Measurements from ENCODE around the gene AJM1. TPM values are rescaled to one million over a fixed set of nuclear protein-coding genes. Genes with fewer than 3 reads are reported as not detected.
"Not testable (repeated sequence)": the region's sequence is repeated elsewhere in the genome, so short reads cannot be mapped to it uniquely, and the experiment has no call there.

Gene AJM1
- total RNA-seq, 4 donors from 2014 or later = 1.4 to 2.9 (median 1.6) TPM

DNA sequence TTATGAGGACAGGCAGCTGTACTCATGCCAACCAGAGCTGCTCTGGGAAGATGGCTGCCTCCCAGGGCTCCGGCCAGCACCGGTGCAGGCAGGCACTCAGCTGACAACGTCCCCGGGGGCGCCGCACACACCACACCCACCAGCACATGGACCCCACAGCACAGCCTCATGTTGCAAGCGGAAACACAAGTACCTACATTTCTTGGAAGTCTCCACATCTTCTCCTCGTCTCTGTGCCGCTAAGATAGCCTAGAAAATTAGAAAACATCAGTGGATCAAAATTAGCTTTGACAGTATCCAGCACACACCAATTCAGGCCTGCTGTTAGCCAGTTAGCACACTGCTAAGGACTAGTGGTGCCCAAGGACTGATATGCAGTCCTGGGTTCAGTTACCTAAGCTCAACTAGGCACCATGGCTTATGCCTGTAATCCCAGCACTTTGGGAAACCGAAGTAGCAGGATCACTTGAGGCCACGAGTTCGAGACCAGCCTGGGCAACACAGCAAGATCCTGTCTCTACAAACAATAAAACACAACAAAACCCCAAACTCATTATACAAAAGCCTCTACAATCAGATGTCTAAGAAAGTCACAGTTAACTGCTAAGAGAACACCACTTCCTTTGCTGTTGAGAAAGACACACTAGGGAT lies 21.5 kb downstream of the AJM1 start:
- no peak for DNase-seq (ENCODE audit: low spot score in 2 of 2)
- intact Hi-C loops (cut with DNase I; ENCODE audit: low total_unique reads) = no loop called here

DNA sequence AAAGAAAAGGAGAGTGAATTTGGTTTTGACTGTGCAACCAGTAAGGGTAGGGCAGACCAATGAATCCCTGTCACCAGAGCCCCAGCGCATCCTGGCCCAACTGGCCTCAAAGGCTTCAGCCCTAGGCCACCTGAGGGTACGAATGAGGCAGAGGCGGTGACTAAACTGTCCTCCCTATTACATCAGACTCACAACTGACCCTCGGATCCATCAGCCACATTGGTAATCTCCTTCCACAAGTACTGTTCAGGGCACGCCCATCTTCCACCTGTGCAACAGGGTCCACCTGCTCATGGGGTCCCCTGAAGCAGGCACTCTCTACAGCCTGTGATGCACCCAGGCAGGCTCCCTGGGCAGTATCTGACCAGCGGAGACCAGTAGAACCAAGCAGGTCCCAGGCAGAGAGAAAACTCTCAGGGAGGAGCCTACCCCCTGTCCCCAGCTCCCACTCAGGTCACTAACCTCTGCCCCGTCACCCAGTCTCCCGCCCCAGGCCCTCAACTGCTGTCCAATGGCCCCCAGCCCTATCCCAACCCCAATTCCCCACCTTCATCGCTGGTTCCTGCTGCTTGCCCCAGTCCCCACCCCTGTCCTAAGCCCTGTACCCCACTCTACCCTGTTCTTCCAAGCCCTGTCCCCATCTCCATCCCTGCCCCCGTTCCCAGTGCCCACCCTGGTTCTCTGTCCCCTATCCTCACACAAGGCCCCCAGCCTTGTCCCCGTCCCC lies 22.9 kb downstream of the AJM1 start:
- TF ChIP-seq CTCF (IDR thresholded peaks at IDR 0.05) (no peak), POLR2A (IDR thresholded peaks at IDR 0.05) (no peak)
- WGBS, 2 donors = 61 to 63% methylated on average over 11 of the region's 11 CpGs

More for the DNA sequence above, 21.5 kb downstream of the AJM1 start:
- WGBS, 2 donors = 86 to 91% methylated on average over 12 of the region's 12 CpGs
- TF ChIP-seq CTCF (IDR thresholded peaks at IDR 0.05) = no peak
- TF ChIP-seq POLR2A (IDR thresholded peaks at IDR 0.05) = no peak
- H3K4me3 ChIP-seq (ENCODE audit: low read depth, poor library complexity, severe bottlenecking) = no peak overlapping the region

GRCh38 chr9:136865768-136866103 lies 23.5 kb downstream of the AJM1 start:
- intact Hi-C loops (cut with DNase I; ENCODE audit: low total_unique reads) = no loop called here
- TF ChIP-seq CTCF (IDR thresholded peaks at IDR 0.05) (no peak), POLR2A (IDR thresholded peaks at IDR 0.05) (no peak)
- WGBS, 2 donors = 0 to 2% methylated on average over 6 to 16 of the region's 20 CpGs
- no peak for DNase-seq (ENCODE audit: low spot score in 2 of 2)
- H3K4me3 ChIP-seq (ENCODE audit: low read depth, poor library complexity, severe bottlenecking) = peak overlapping the region; percentile 90

More for the DNA sequence above, 22.9 kb downstream of the AJM1 start:
- intact Hi-C loops (cut with DNase I; ENCODE audit: low total_unique reads) = no loop called here
- peak in 1 of 2 donors; percentile 85 for DNase-seq (ENCODE audit: low spot score in 2 of 2)
- peak overlapping the region; percentile 90 for H3K4me3 ChIP-seq (ENCODE audit: low read depth, poor library complexity, severe bottlenecking)

DNA sequence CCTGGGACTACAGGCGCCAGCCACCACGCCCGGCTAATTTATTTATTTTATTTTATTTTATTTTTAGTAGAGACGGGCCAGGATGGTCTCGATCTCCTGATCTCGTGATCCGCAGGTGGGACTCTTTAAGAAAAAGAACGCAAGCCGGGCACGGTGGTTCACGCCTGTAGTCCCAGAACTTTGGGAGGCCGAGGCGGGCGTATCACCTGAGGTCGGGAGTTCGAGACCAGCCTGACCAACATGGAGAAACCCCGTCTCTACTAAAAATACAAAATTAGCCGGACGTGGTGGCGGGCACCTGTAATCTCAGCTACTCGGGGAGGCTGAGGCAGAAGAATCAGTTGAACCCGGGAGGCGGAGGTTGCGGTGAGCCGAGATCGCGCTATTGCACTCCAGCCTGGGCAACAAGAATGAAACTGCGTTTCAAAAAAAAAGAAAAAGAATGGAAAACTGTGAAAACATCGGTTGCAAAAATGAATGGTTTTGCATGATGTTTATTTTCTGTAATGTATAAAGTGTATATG lies 24.7 kb downstream of the AJM1 start:
- peak in 1 of 2 donors; percentile 84 for DNase-seq (ENCODE audit: low spot score in 2 of 2)
- intact Hi-C loops (cut with DNase I; ENCODE audit: low total_unique reads) = not testable (repeated sequence)
- WGBS, 2 donors = 83 to 88% methylated on average over 29 of the region's 29 CpGs
- H3K4me3 ChIP-seq (ENCODE audit: low read depth, poor library complexity, severe bottlenecking) = peak overlapping the region; percentile 32

- H3K4me3 ChIP-seq (ENCODE audit: low read depth, poor library complexity, severe bottlenecking) = no peak overlapping the region
- 97 to 98% methylated on average over 18 of the region's 18 CpGs for WGBS, 2 donors
- no peak for TF ChIP-seq CTCF (IDR thresholded peaks at IDR 0.05)
- no peak for TF ChIP-seq POLR2A (IDR thresholded peaks at IDR 0.05)
- DNase-seq (ENCODE audit: low spot score in 2 of 2) = no peak
- intact Hi-C loops (cut with DNase I; ENCODE audit: low total_unique reads) = no loop called here
Measured at GRCh38 chr9:136867480-136867879, 25.2 kb downstream of the AJM1 start.

DNA sequence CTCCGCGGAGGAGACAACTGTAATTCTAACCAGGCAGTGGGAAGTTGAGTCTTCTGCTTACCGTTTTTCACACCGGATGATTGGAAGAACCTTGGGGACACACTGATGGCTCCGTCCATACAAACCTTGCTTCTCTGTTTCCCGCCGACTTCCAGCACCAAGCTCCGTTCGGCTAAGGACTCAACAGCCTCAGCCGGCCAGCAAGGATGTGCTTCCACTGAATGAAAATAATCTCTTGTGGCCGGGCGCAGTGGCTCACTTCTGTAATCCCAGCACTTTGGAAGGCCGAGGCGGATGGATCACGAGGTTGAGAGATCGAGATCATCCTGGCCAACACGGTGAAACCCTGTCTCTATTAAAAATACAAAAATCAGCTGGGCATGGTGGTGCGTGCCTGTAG lies 25.6 kb downstream of the AJM1 start:
- H3K4me3 ChIP-seq (ENCODE audit: low read depth, poor library complexity, severe bottlenecking) = no peak overlapping the region
- WGBS, 2 donors = 97% methylated on average over 18 of the region's 18 CpGs
- intact Hi-C loops (cut with DNase I; ENCODE audit: low total_unique reads) = no loop called here
- no peak for TF ChIP-seq CTCF (IDR thresholded peaks at IDR 0.05)
- no peak for TF ChIP-seq POLR2A (IDR thresholded peaks at IDR 0.05)
- DNase-seq (ENCODE audit: low spot score in 2 of 2) = peak in 1 of 2 donors; percentile 82
